Adrenal gland (tissue), 12 donors: ENCODE results near the gene ZNF775. TPM values are rescaled to one million over a fixed set of nuclear protein-coding genes. Genes with fewer than 3 reads are reported as not detected.

Experiments used
- DNase-seq, 7 donors: peaks; one replicate each; pipeline ENCODE4 v3.0.0-alpha.2; 2019 to 2020
- H3K27ac ChIP-seq, 5 donors: fragments of 200-600 bp; sonication (generic) in 4 of 5; 1 replicate in 3 of 5; 2 replicates in 2 of 5; pipeline versions ENCODE4 v1.5.1 to v1.8.0; 2016 to 2020; ENCODE audit warnings: mild to moderate bottlenecking in 1 of 5
- H3K27me3 ChIP-seq: fragments of 200-600 bp; 2 replicates; pipeline ENCODE4 v1.8.0; 2021
- H3K36me3 ChIP-seq, 2 donors: fragments of 200-600 bp; replicated peaks in 1 of 2; 1 replicate in 1 of 2; 2 replicates in 1 of 2; pipeline versions ENCODE4 v1.5.1 to v1.8.0; 2018 to 2022
- H3K4me1 ChIP-seq, 2 donors: fragments of 200-600 bp; replicated peaks in 1 of 2; 1 replicate in 1 of 2; 2 replicates in 1 of 2; pipeline versions ENCODE4 v1.5.1 to v1.8.0; 2018 to 2021
- H3K4me3 ChIP-seq, 4 donors: fragments of 200-600 bp; sonication (generic) in 3 of 4; one replicate each; pipeline ENCODE4 v1.5.1; 2016 to 2018
- H3K9me3 ChIP-seq, 3 donors: fragments of 200-600 bp; sonication (generic) in 1 of 3; replicated peaks in 1 of 3; 1 replicate in 2 of 3; 2 replicates in 1 of 3; pipeline versions ENCODE4 v1.5.1 to v1.8.0; 2016 to 2021
- POLR2A ChIP-seq, 2 donors: fragments of 450-650 bp; IDR thresholded peaks; one replicate each; pipeline ENCODE4 v1.6.1; 2017; ENCODE audit warnings: antibody characterized with exemption in 2 of 2, mild to moderate bottlenecking in 2 of 2, moderate library complexity in 1 of 2
- WGBS, 4 donors: extraction: QIAGEN DNeasy Blood & Tissue Kit in 2 of 4; methylation state at CpG; one replicate each; pipeline versions ENCODE4 v1.1.5 to v1.1.7; 2013 to 2017; 5-methylcytosine and 5-hydroxymethylcytosine counted together
- intact Hi-C, 2 donors: fragments of 100-400 bp; cut with DNase I; formaldehyde crosslinking; loops; one replicate each; pipeline versions ENCODE4 v1.14.1 to v1.15.0; 2022 to 2023
- polyA plus RNA-seq, 3 donors: library from polyadenylated mRNA; stranded (reverse); fragments of 200-250 nt in 2 of 3; fragments of 350-450 nt in 1 of 3; fragmentation: Illumina TruSeq in 1 of 3; extraction: RNeasy Lipid Tissue Mini Kit (QIAGEN cat#74804) in 1 of 3; gene quantifications; one replicate each; pipeline ENCODE4 v1.2.3, GENCODE V29; 2013 to 2014
- total RNA-seq, 9 donors: library from RNA; depleted of rRNA in 4 of 9; stranded (reverse); fragments of >200 nt in 4 of 9; fragments of 120-200 nt in 1 of 9; fragmentation: NEBNext Ultra II Directional in 1 of 9; extraction: Animal tissue kit (Norgen Biotek cat#: 25700) in 1 of 9; gene quantifications; one replicate each; pipeline versions ENCODE4 v1.1.0 to v1.2.4, GENCODE V29; 2013 to 2023
- TF ChIP-seq, protein P1 (sequence below), 6 experiments: fragments of 450-650 bp in 4 of 6; fragments of 200-600 bp in 2 of 6; sonication (generic) in 1 of 6; IDR thresholded peaks; 1 replicate in 5 of 6; 2 replicates in 1 of 6; pipeline versions ENCODE4 v1.5.1 to v1.8.0; 2016 to 2021; ENCODE audit warnings: antibody characterized with exemption in 6 of 6, mild to moderate bottlenecking in 2 of 6, moderate library complexity in 1 of 6
- donor health status: healthy with polysubstance abuse.
- donor health status: Bipolar disorder and iron deficiency.
- donor health status: DM: yes; HTN: yes; CAD: no.
- donor health status: DM: no; HTN: no; CAD: no.
- donor health status: DM: no; HTN: no; CAD: no.
- donor health status: DM: yes; HTN: yes; CAD: no.

Gene ZNF775
- total and polyA plus RNA-seq, 12 donors, result 0.26 to 13.9 (median 6.1) TPM

DNA sequence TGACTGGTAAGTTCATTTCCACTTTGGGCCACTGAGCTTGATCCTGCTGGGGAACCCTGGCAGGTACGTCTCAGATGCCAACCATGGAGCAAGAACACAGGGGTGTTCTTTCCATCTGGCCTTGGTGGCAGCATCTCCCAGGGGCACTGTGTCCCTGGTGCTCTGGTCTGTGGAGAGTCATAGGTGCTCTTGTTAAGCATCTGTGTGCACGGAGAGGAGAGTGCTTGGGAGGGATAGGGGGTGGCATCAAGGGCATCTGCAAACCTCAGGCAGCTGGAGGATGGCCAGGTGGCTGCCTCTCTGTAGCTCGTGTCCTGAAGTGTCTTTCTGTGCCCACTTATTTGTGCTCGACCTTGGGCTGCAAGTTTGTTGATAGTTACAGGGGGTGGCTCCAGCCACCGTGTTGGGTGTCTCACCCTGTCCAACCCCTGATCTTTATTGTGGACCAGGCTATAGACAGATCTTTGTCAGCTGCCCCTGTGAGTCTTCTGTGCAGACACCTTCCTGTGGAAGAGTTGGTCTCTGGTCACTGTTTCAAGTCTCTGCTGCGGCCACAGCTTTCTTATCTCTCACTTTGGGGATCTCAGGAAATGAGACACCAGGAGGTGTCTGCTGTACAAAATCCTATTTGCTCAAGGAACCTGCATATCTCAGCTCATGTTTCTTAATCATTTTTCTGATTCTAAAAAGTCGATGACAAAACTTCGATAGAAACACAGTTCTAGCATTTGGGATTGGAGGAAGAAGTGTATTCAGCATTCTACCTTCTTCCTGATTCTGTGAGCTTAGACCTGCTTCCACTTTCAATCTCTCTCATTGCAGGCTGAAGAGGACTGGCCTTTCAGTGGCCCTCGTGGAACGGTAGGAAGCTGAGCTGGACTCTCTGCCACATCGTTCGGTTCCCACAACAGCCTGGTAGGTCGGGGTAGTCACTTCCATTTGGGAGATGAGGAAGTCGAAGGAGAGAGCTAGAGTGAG, 54.1 kb downstream of the ZNF775 start:
- peak in 4 of 7 donors; percentile 16 to 49 (median 26) for DNase-seq
- H3K4me3 ChIP-seq, result no peak overlapping the region
- H3K27me3 ChIP-seq, result no peaks in the 10 kb centered on the region
- TF ChIP-seq POLR2A (IDR thresholded peaks at IDR 0.05), result no peak
- TF ChIP-seq, protein P1, sequence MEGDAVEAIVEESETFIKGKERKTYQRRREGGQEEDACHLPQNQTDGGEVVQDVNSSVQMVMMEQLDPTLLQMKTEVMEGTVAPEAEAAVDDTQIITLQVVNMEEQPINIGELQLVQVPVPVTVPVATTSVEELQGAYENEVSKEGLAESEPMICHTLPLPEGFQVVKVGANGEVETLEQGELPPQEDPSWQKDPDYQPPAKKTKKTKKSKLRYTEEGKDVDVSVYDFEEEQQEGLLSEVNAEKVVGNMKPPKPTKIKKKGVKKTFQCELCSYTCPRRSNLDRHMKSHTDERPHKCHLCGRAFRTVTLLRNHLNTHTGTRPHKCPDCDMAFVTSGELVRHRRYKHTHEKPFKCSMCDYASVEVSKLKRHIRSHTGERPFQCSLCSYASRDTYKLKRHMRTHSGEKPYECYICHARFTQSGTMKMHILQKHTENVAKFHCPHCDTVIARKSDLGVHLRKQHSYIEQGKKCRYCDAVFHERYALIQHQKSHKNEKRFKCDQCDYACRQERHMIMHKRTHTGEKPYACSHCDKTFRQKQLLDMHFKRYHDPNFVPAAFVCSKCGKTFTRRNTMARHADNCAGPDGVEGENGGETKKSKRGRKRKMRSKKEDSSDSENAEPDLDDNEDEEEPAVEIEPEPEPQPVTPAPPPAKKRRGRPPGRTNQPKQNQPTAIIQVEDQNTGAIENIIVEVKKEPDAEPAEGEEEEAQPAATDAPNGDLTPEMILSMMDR (IDR thresholded peaks at IDR 0.05), result no peak
- peaks cover 5 to 12% of the 10 kb centered on the region in 2 donors for H3K4me1 ChIP-seq
- H3K36me3 ChIP-seq, result no peaks in the 10 kb centered on the region
- intact Hi-C loops, result no loop called here
- 63 to 76% (median 65%) methylated on average over 13 to 14 of the region's 14 CpGs for WGBS, 4 donors
- no peak overlapping the region for H3K27ac ChIP-seq
- no peaks in the 10 kb centered on the region for H3K9me3 ChIP-seq

DNA sequence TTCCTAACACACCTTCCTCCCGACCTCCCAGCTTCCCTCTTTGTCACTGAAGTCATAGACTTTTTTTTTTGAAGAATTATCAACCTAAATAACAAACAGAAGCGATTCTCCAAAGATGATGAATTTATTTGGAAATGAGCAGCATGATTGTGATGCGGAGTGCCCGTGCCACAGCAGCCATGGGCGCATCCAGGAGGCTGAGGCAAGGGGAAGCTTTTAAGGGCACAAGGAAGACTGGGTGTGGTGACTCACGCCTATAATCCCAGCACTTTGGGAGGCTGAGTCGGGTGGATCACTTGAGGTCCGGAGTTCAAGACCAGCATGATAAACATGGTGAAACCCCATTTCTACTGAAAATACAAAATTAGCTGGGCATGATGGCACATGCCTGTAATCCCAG, 55.1 kb downstream of the ZNF775 start:
- Histone ChIP-seq H3K9me3 (no peaks in the 10 kb centered on the region), H3K36me3 (no peaks in the 10 kb centered on the region), H3K4me3 (no peak overlapping the region), H3K27me3 (no peaks in the 10 kb centered on the region), H3K4me1 (peaks cover under 1 to 2% of the 10 kb centered on the region in 2 donors), H3K27ac (no peak overlapping the region)
- intact Hi-C loops, result no loop called here
- TF ChIP-seq POLR2A (IDR thresholded peaks at IDR 0.05), result no peak
- TF ChIP-seq, protein P1 (IDR thresholded peaks at IDR 0.05), result no peak
- WGBS, 4 donors, result 73 to 87% (median 84%) methylated on average over 8 of the region's 8 CpGs
- no peak for DNase-seq

DNA sequence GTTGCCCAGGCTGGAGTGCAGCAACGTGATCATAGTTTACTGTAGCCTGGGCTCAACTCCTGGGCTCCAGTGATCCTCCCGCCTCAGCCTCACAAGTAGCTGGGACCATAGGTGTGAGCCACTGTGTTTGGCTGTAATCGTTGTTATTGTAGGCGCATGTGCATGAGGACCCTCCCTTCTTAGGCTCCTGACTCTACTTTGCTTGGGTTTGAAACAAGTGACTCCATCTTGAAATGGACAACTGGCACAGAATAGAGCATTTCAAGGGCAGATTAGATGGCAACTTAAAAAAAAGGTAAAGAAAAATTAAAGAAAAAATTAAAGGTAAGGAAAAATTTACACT, 55.9 kb downstream of the ZNF775 start:
- TF ChIP-seq POLR2A (IDR thresholded peaks at IDR 0.05), result no peak
- TF ChIP-seq, protein P1 (IDR thresholded peaks at IDR 0.05), result no peak
- no peaks in the 10 kb centered on the region for H3K9me3 ChIP-seq
- 53 to 74% (median 73%) methylated on average over 3 to 4 of the region's 4 CpGs for WGBS, 4 donors
- H3K4me1 ChIP-seq, result no peaks in the 10 kb centered on the region
- no peak overlapping the region for H3K4me3 ChIP-seq
- DNase-seq, result no peak
- no peak overlapping the region for H3K27ac ChIP-seq
- H3K36me3 ChIP-seq, result no peaks in the 10 kb centered on the region
- H3K27me3 ChIP-seq, result no peaks in the 10 kb centered on the region
- intact Hi-C loops, result no loop called here

DNA sequence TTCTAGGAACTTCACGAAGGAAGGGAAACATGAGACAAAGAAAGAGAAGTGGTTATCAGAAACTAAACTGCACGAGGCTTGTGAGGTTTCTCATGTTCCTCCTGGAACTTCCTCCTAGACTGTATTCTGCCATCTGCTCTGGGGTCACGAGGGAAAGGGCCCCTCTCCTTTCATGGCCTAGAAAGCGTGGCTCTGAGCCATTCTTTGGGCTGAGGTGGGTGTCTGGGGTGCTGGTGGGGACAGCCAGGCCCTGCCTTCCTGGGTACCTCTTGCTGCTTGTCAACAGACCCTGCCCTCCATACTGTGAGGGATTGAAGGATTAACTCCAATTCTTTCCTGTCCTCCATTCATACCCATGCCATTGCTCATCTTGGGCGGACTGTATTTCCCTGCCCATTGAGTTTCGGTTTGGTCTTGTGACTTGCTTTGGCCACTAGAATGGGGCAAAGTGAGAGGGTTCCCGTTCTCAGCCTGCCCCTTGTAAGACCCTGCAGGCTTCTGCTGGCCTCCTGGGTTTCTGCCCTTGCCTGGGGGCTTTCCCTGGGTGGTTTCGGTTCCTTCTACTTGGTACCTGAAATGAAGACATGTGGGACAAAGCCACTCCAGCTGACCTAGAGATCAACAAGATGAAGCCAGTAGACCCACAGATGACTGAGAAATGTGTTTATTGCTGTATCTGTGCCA, 56.4 kb downstream of the ZNF775 start:
- no peaks in the 10 kb centered on the region for H3K9me3 ChIP-seq
- no peaks in the 10 kb centered on the region for H3K27me3 ChIP-seq
- TF ChIP-seq, protein P1 (IDR thresholded peaks at IDR 0.05), result no peak
- no peak for TF ChIP-seq POLR2A (IDR thresholded peaks at IDR 0.05)
- peak overlapping the region in 1 of 5 donors; percentile 38 for H3K27ac ChIP-seq
- H3K4me3 ChIP-seq, result no peak overlapping the region
- 66 to 73% (median 69%) methylated on average over 8 of the region's 8 CpGs for WGBS, 4 donors
- intact Hi-C loops, result no loop called here
- H3K36me3 ChIP-seq, result no peaks in the 10 kb centered on the region
- DNase-seq, result peak in 1 of 7 donors; percentile 45
- H3K4me1 ChIP-seq, result no peaks in the 10 kb centered on the region
